HCT116 (cell line): Measurements from ENCODE around the gene WNT11. TPM values are rescaled to one million over a fixed set of nuclear protein-coding genes. Genes with fewer than 3 reads are reported as not detected.

Experiments
- ATAC-seq: fragments of 200-7000 bp; cut with Tn5 transposase; 2 replicates; pipeline ENCODE4 v1.9.1; 2020; ENCODE audit warnings: mild to moderate bottlenecking, moderate library complexity
- BruUV-seq: library from RNA; stranded (reverse); fragments of 400-500 nt; replicated peaks from 2 replicates; lab custom pipeline; 2021; lab: Mats Ljungman, UMichigan
- CTCF ChIA-PET: fragments of 300-600 bp; sonication (Branson Sonifier 250); formaldehyde crosslinking; loops from one replicate; lab custom pipeline; 2021; ENCODE audit warnings: antibody characterized with exemption; lab: Charles Lee
- POLR2A ChIA-PET: fragments of 300-600, 350-600 bp; sonication (Branson Sonifier 250); formaldehyde crosslinking; loops from one replicate; lab custom pipeline; 2021; ENCODE audit warnings: antibody characterized with exemption; lab: Charles Lee
- RAD21 ChIA-PET, 2 experiments: fragments of 300-600 bp; sonication (Branson Sonifier 250); formaldehyde crosslinking; loops; one replicate each; lab custom pipeline; 2023; ENCODE audit warnings: low total read pairs in 2 of 2; ENCODE audit not compliant: uncharacterized antibody in 2 of 2, unreplicated experiment in 2 of 2, low non-redundant PET in 1 of 2; lab: Charles Lee
- DNase-seq: peaks from one replicate; pipeline ENCODE4 v3.0.0-alpha.2; 2010; ENCODE audit warnings: low read depth, low spot score
- H2AFZ ChIP-seq: fragments of 200-600 bp; shearing (Covaris generic), sonication (generic); 2 replicates; pipeline ENCODE4 v1.6.1; 2017; ENCODE audit warnings: low read depth, mixed run types, mixed read lengths, antibody characterized with exemption, low read length; ENCODE audit not compliant: poor library complexity, severe bottlenecking
- H3K27ac ChIP-seq: 2 replicates; pipeline ENCODE4 v1.5.1; 2012; ENCODE audit warnings: low read depth, low read length
- H3K27me3 ChIP-seq: fragments of 200-600 bp; sonication (generic); 2 replicates; pipeline ENCODE4 v1.6.1; 2016; ENCODE audit warnings: mixed run types, low read length, mixed read lengths; ENCODE audit not compliant: insufficient read depth
- H3K36me3 ChIP-seq, 2 experiments: fragments of 200-500 bp in 1 of 2; fragments of 200-600 bp in 1 of 2; sonication (Bioruptor generic) in 1 of 2; sonication (generic) in 1 of 2; 2 replicates each; pipeline versions ENCODE4 v1.5.1 to v1.6.1; 2014 to 2016; ENCODE audit warnings: low read length in 2 of 2, inconsistent platforms in 1 of 2, mixed read lengths in 1 of 2, mixed run types in 1 of 2; ENCODE audit not compliant: insufficient read depth in 2 of 2, control insufficient read depth in 1 of 2
- H3K4me1 ChIP-seq, 2 experiments: fragments of 200-600 bp in 1 of 2; sonication (generic) in 1 of 2; 2 replicates each; pipeline versions ENCODE4 v1.5.1 to v1.6.1; 2012 to 2017; ENCODE audit warnings: low read length in 2 of 2, inconsistent platforms in 1 of 2, mild to moderate bottlenecking in 1 of 2, mixed read lengths in 1 of 2, mixed run types in 1 of 2, moderate library complexity in 1 of 2; ENCODE audit not compliant: insufficient read depth in 2 of 2, control insufficient read depth in 1 of 2
- H3K4me2 ChIP-seq: fragments of 200-600 bp; sonication (generic); 2 replicates; pipeline ENCODE4 v1.6.1; 2017; ENCODE audit warnings: mixed run types, low read length, mixed read lengths
- H3K4me3 ChIP-seq, 2 experiments: fragments of 200-600 bp in 1 of 2; sonication (generic) in 1 of 2; replicated peaks in 1 of 2; 2 replicates each; pipeline ENCODE4 v1.5.1; 2011 to 2016; ENCODE audit warnings: low read length in 2 of 2, control low read depth in 1 of 2, low read depth in 1 of 2, mild to moderate bottlenecking in 1 of 2, mixed read lengths in 1 of 2, mixed run types in 1 of 2
- H3K79me2 ChIP-seq: fragments of 200-600 bp; sonication (generic); 2 replicates; pipeline ENCODE4 v1.6.1; 2017; ENCODE audit warnings: mild to moderate bottlenecking, mixed run types, low read length, moderate library complexity, mixed read lengths; ENCODE audit not compliant: insufficient read depth
- H3K9ac ChIP-seq: fragments of 200-600 bp; sonication (generic); 2 replicates; pipeline ENCODE4 v1.6.1; 2016; ENCODE audit warnings: low read length, mixed read lengths
- H3K9me2 ChIP-seq: fragments of 200-600 bp; sonication (generic), shearing (Covaris generic); 2 replicates; pipeline ENCODE4 v1.6.1; 2017; ENCODE audit warnings: mixed run types, mild to moderate bottlenecking, moderate library complexity; ENCODE audit not compliant: insufficient read depth
- H3K9me3 ChIP-seq, 2 experiments: fragments of 200-500 bp in 1 of 2; fragments of 200-600 bp in 1 of 2; sonication (Bioruptor generic) in 1 of 2; sonication (generic) in 1 of 2; 2 replicates each; pipeline ENCODE4 v1.6.1; 2014 to 2017; ENCODE audit warnings: low read length in 2 of 2, mixed read lengths in 2 of 2, inconsistent platforms in 1 of 2, low read depth in 1 of 2, mild to moderate bottlenecking in 1 of 2, mixed run types in 1 of 2, moderate library complexity in 1 of 2; ENCODE audit not compliant: control insufficient read depth in 1 of 2, insufficient read depth in 1 of 2
- H4K20me1 ChIP-seq: fragments of 200-600 bp; sonication (generic), shearing (Covaris generic); 2 replicates; pipeline ENCODE4 v1.6.1; 2017; ENCODE audit warnings: mixed run types, mild to moderate bottlenecking, moderate library complexity; ENCODE audit not compliant: insufficient read depth
- ELF1 ChIP-seq: IDR thresholded peaks from 2 replicates; pipeline ENCODE4 v1.6.1; 2012; ENCODE audit warnings: low read depth, borderline replicate concordance
- POLR2A ChIP-seq: IDR thresholded peaks from 2 replicates; pipeline ENCODE4 v1.7.0; 2011; ENCODE audit warnings: borderline replicate concordance; ENCODE audit not compliant: insufficient read depth, insufficient read length; ENCODE audit errors: extremely low read depth
- SIN3A ChIP-seq: IDR thresholded peaks from 2 replicates; pipeline ENCODE4 v1.6.1; 2012; ENCODE audit warnings: low read depth
- SP1 ChIP-seq: IDR thresholded peaks from 2 replicates; pipeline ENCODE4 v1.6.1; 2012; ENCODE audit warnings: low read depth
- SRF ChIP-seq: IDR thresholded peaks from 2 replicates; pipeline ENCODE4 v1.6.1; 2012; ENCODE audit warnings: low read depth
- TCF7L2 ChIP-seq: IDR thresholded peaks from 2 replicates; pipeline ENCODE4 v1.7.0; 2011; ENCODE audit warnings: borderline replicate concordance, inconsistent platforms; ENCODE audit not compliant: insufficient read depth, insufficient read length; ENCODE audit errors: extremely low read depth
- YY1 ChIP-seq: IDR thresholded peaks from 2 replicates; pipeline ENCODE4 v1.6.1; 2011; ENCODE audit warnings: low read length, low read depth, moderate library complexity, mild to moderate bottlenecking; ENCODE audit not compliant: insufficient replicate concordance; ENCODE audit errors: extremely low read depth
- intact Hi-C: fragments of 100-400 bp; cut with micrococcal nuclease; formaldehyde crosslinking; loops from 2 replicates; pipeline ENCODE4 v1.10.0; 2022
- total RNA-seq: library from RNA; stranded (reverse); gene quantifications from one replicate; pipeline ENCODE4 v1.2.1, GENCODE V29; 2021; ENCODE audit not compliant: unreplicated experiment
- TF ChIP-seq, protein P1 (sequence below), 3 experiments: fragments of 200-600 bp in 1 of 3; sonication (generic) in 1 of 3; IDR thresholded peaks in 2 of 3; conservative IDR thresholded peaks in 1 of 3; 2 replicates each; pipeline ENCODE4 v1.5.1; 2012 to 2017; ENCODE audit warnings: low read depth in 2 of 3, low read length in 2 of 3, antibody characterized with exemption in 1 of 3, borderline replicate concordance in 1 of 3, control low read depth in 1 of 3, mild to moderate bottlenecking in 1 of 3, mixed read lengths in 1 of 3, mixed run types in 1 of 3, moderate library complexity in 1 of 3; ENCODE audit not compliant: insufficient read depth in 1 of 3
- TF ChIP-seq, protein P2 (sequence below): IDR thresholded peaks from 2 replicates; pipeline ENCODE4 v1.6.1; 2012; ENCODE audit warnings: low read depth

The WNT11 gene
- total RNA-seq, 1 experiment from 2014 or later, result 1.9 TPM

- no peak overlapping the region for H2AFZ ChIP-seq
- no peaks in the 10 kb centered on the region for H3K4me1 ChIP-seq
- BruUV-seq, result no TSS peak
- ChIA-PET RAD21 (no interaction called here), POLR2A (no interaction called here), CTCF (no interaction called here)
- no peaks in the 10 kb centered on the region for H3K36me3 ChIP-seq
- DNase-seq, result no peak
- no peak overlapping the region for H3K4me3 ChIP-seq
- TF ChIP-seq POLR2A (no peak), YY1 (no peak), TCF7L2 (no peak), SRF (no peak), ELF1 (no peak), SIN3A (no peak), SP1 (no peak)
- TF ChIP-seq, protein P1, sequence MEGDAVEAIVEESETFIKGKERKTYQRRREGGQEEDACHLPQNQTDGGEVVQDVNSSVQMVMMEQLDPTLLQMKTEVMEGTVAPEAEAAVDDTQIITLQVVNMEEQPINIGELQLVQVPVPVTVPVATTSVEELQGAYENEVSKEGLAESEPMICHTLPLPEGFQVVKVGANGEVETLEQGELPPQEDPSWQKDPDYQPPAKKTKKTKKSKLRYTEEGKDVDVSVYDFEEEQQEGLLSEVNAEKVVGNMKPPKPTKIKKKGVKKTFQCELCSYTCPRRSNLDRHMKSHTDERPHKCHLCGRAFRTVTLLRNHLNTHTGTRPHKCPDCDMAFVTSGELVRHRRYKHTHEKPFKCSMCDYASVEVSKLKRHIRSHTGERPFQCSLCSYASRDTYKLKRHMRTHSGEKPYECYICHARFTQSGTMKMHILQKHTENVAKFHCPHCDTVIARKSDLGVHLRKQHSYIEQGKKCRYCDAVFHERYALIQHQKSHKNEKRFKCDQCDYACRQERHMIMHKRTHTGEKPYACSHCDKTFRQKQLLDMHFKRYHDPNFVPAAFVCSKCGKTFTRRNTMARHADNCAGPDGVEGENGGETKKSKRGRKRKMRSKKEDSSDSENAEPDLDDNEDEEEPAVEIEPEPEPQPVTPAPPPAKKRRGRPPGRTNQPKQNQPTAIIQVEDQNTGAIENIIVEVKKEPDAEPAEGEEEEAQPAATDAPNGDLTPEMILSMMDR (IDR thresholded peaks at IDR 0.05 in 2 of 3, conservative IDR thresholded peaks at IDR 0.05 in 1 of 3; ENCODE audit: borderline replicate concordance in 1 of 3, insufficient read depth in 1 of 3, low read depth in 2 of 3, low read length in 2 of 3), result no peak
- TF ChIP-seq, protein P2, sequence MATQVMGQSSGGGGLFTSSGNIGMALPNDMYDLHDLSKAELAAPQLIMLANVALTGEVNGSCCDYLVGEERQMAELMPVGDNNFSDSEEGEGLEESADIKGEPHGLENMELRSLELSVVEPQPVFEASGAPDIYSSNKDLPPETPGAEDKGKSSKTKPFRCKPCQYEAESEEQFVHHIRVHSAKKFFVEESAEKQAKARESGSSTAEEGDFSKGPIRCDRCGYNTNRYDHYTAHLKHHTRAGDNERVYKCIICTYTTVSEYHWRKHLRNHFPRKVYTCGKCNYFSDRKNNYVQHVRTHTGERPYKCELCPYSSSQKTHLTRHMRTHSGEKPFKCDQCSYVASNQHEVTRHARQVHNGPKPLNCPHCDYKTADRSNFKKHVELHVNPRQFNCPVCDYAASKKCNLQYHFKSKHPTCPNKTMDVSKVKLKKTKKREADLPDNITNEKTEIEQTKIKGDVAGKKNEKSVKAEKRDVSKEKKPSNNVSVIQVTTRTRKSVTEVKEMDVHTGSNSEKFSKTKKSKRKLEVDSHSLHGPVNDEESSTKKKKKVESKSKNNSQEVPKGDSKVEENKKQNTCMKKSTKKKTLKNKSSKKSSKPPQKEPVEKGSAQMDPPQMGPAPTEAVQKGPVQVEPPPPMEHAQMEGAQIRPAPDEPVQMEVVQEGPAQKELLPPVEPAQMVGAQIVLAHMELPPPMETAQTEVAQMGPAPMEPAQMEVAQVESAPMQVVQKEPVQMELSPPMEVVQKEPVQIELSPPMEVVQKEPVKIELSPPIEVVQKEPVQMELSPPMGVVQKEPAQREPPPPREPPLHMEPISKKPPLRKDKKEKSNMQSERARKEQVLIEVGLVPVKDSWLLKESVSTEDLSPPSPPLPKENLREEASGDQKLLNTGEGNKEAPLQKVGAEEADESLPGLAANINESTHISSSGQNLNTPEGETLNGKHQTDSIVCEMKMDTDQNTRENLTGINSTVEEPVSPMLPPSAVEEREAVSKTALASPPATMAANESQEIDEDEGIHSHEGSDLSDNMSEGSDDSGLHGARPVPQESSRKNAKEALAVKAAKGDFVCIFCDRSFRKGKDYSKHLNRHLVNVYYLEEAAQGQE, result no peak
- ATAC-seq, result no peak
- H3K4me2 ChIP-seq, result no peak overlapping the region
- no peaks in the 10 kb centered on the region for H3K9me3 ChIP-seq
- H3K9ac ChIP-seq, result no peak overlapping the region
- H3K79me2 ChIP-seq, result no peaks in the 10 kb centered on the region
- H3K27ac ChIP-seq, result no peak overlapping the region
- intact Hi-C loops, result no loop called here
- H4K20me1 ChIP-seq, result no peaks in the 10 kb centered on the region
- no peaks in the 10 kb centered on the region for H3K27me3 ChIP-seq
- no peaks in the 10 kb centered on the region for H3K9me2 ChIP-seq
Measured at GRCh38 chr11:76172583-76172982, 33.7 kb downstream of the WNT11 start.
